ENCODE data around the gene FBLN5.

GRCh38 chr14:91901449-91902226 is 45.9 kb downstream of the FBLN5 start:
- TF ChIP-seq CTCF (IDR thresholded peaks at IDR 0.05 in 4 of 5, conservative IDR thresholded peaks at IDR 0.05 in 1 of 5) (no peak), POLR2A (IDR thresholded peaks at IDR 0.05) (no peak)
